Heart left ventricle (tissue), 13 donors: ENCODE data around the gene ATXN7.

ENCODE experiments used
- POLR2A ChIP-seq, 2 donors: fragments of 450-650 bp; IDR thresholded peaks; one replicate each; pipeline ENCODE4 v1.6.1; 2017; ENCODE audit warnings: antibody characterized with exemption in 2 of 2, mild to moderate bottlenecking in 2 of 2, moderate library complexity in 2 of 2
- TF ChIP-seq, protein P1 (sequence below), 12 donors: fragments of 200-600 bp; sonication (generic) in 4 of 12; IDR thresholded peaks; one replicate each; pipeline versions ENCODE4 v1.5.0 to v1.8.0; 2018 to 2022; ENCODE audit warnings: antibody characterized with exemption in 12 of 12, mild to moderate bottlenecking in 5 of 12
- donor health status: ischemic (EF 13 %, LVEDD 7.1; RV severe dilation, severe dysfunction).
- donor health status: DM: no; HTN: yes; CAD: no.
- donor health status: DM: no; HTN: no; CAD: no.
- donor health status: ischemic (EF 25% LVEDD 6.9; RV normal size, moderate dysfunction).
- donor health status: ischemic (EF 25% LVEDD 5.7; RV mildly dilated, moderate dysfunction).
- donor health status: ischemic (EF 35%, LVEDD 5.7; RV mildly dilated, moderate dysfunction).
- donor health status: nonischemic (EF 11% LVEDD 7.7; RV severe dilation, severe dysfunction).
- donor health status: DM: yes; HTN: yes; CAD: no.
- donor health status: PGD.
- donor health status: ischemic (EF 29% LVEDD 5.4; RV normal size, mild dysfunction).
- donor health status: nonischemic (EF 23%, LVEDD 6.1; RV moderate dilation, normal function).

- no peak for TF ChIP-seq POLR2A (IDR thresholded peaks at IDR 0.05)
- TF ChIP-seq, protein P1, sequence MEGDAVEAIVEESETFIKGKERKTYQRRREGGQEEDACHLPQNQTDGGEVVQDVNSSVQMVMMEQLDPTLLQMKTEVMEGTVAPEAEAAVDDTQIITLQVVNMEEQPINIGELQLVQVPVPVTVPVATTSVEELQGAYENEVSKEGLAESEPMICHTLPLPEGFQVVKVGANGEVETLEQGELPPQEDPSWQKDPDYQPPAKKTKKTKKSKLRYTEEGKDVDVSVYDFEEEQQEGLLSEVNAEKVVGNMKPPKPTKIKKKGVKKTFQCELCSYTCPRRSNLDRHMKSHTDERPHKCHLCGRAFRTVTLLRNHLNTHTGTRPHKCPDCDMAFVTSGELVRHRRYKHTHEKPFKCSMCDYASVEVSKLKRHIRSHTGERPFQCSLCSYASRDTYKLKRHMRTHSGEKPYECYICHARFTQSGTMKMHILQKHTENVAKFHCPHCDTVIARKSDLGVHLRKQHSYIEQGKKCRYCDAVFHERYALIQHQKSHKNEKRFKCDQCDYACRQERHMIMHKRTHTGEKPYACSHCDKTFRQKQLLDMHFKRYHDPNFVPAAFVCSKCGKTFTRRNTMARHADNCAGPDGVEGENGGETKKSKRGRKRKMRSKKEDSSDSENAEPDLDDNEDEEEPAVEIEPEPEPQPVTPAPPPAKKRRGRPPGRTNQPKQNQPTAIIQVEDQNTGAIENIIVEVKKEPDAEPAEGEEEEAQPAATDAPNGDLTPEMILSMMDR (IDR thresholded peaks at IDR 0.05) = no peak
These were observed 73.3 kb downstream of the ATXN7 start for GRCh38 chr3:63936925-63937324.
